ENCODE results near the gene TAF11L12.
"Not testable (repeated sequence)": the region's sequence is repeated elsewhere in the genome, so short reads cannot be mapped to it uniquely, and the experiment has no call there.

Gene TAF11L12

DNA sequence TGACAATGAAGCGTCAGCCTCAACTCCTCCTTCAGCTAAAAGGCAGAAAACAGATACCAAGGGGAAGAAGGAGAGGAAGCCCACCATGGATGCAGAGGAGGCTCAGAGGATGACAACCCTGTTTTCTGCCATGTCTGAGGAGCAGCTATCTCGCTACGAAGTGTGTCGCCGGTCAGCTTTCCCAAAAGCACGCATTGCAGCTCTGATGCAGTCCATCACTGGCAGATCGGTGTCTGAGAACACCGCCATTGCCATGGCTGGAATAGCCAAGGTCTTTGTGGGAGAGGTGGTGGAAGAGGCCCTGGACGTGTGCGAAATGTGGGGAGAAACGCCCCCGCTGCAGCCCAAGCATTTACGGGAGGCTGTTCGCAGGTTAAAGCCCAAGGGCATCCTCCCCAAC, 5.2 kb upstream of the TAF11L12 start:
- H3K4me1 ChIP-seq (ENCODE audit: insufficient read depth, low read length, poor library complexity, severe bottlenecking), result no peaks in the 10 kb centered on the region
- H3K79me2 ChIP-seq (ENCODE audit: insufficient read depth, low read length), result no peaks in the 10 kb centered on the region
- H3K27me3 ChIP-seq (ENCODE audit: insufficient read depth, low read length, poor library complexity, severe bottlenecking), result no peaks in the 10 kb centered on the region
- H3K36me3 ChIP-seq (ENCODE audit: insufficient read depth, low read length), result no peaks in the 10 kb centered on the region
- H4K20me1 ChIP-seq (ENCODE audit: insufficient read depth, low read length, poor library complexity, severe bottlenecking), result no peaks in the 10 kb centered on the region
- no peak overlapping the region for H2AFZ ChIP-seq (ENCODE audit: low read length)
- TF ChIP-seq, protein P1, sequence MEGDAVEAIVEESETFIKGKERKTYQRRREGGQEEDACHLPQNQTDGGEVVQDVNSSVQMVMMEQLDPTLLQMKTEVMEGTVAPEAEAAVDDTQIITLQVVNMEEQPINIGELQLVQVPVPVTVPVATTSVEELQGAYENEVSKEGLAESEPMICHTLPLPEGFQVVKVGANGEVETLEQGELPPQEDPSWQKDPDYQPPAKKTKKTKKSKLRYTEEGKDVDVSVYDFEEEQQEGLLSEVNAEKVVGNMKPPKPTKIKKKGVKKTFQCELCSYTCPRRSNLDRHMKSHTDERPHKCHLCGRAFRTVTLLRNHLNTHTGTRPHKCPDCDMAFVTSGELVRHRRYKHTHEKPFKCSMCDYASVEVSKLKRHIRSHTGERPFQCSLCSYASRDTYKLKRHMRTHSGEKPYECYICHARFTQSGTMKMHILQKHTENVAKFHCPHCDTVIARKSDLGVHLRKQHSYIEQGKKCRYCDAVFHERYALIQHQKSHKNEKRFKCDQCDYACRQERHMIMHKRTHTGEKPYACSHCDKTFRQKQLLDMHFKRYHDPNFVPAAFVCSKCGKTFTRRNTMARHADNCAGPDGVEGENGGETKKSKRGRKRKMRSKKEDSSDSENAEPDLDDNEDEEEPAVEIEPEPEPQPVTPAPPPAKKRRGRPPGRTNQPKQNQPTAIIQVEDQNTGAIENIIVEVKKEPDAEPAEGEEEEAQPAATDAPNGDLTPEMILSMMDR (conservative IDR thresholded peaks at IDR 0.05; ENCODE audit: low read length), result no peak
- TF ChIP-seq EZH2phosphoT487 (IDR thresholded peaks at IDR 0.05; ENCODE audit: borderline replicate concordance), result no peak
- H3K9me3 ChIP-seq (ENCODE audit: insufficient read depth, low read depth, low read length), result no peaks in the 10 kb centered on the region
- H3K4me2 ChIP-seq (ENCODE audit: low read depth, low read length, poor library complexity, severe bottlenecking), result no peak overlapping the region
- H3K9ac ChIP-seq (ENCODE audit: low read depth, low read length, poor library complexity, severe bottlenecking), result no peak overlapping the region
- no peaks in the 10 kb centered on the region for H3K9me2 ChIP-seq (replicated peaks; ENCODE audit: low read depth, low read length)
- H3F3A ChIP-seq (ENCODE audit: low read depth), result no peaks in the 10 kb centered on the region
- no peak overlapping the region for H3K4me3 ChIP-seq (ENCODE audit: low read length, poor library complexity, severe bottlenecking)

DNA sequence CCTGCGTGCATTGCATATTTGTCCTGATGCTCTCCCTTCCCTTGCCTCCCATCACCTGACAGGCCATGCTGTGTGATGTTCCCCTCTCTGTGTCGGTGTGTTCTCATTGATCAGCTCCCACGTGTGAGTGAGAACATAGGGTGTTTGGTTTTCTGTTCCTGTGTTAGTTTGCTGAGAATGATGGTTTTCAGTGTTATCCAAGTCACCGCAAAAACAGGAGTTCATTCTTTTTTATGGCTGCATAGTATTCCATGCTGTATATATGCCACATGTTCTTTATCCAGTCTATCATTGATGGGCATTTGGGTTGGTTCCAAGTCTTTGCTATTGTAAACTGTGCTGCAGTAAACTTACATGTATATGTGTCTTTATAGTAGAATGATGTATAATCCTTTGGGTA, 2.7 kb upstream of the TAF11L12 start:
- H3K79me2 ChIP-seq (ENCODE audit: insufficient read depth, low read length); H3K9me2 ChIP-seq (replicated peaks; ENCODE audit: low read depth, low read length); H3K4me2 ChIP-seq (ENCODE audit: low read depth, low read length, poor library complexity, severe bottlenecking); H2AFZ ChIP-seq (ENCODE audit: low read length); H3K27me3 ChIP-seq (ENCODE audit: insufficient read depth, low read length, poor library complexity, severe bottlenecking); H3K9me3 ChIP-seq (ENCODE audit: insufficient read depth, low read depth, low read length); H3K4me3 ChIP-seq (ENCODE audit: low read length, poor library complexity, severe bottlenecking); H3K4me1 ChIP-seq (ENCODE audit: insufficient read depth, low read length, poor library complexity, severe bottlenecking); H3K36me3 ChIP-seq (ENCODE audit: insufficient read depth, low read length); H3F3A ChIP-seq (ENCODE audit: low read depth); H3K9ac ChIP-seq (ENCODE audit: low read depth, low read length, poor library complexity, severe bottlenecking); H4K20me1 ChIP-seq (ENCODE audit: insufficient read depth, low read length, poor library complexity, severe bottlenecking): not testable (repeated sequence)

DNA sequence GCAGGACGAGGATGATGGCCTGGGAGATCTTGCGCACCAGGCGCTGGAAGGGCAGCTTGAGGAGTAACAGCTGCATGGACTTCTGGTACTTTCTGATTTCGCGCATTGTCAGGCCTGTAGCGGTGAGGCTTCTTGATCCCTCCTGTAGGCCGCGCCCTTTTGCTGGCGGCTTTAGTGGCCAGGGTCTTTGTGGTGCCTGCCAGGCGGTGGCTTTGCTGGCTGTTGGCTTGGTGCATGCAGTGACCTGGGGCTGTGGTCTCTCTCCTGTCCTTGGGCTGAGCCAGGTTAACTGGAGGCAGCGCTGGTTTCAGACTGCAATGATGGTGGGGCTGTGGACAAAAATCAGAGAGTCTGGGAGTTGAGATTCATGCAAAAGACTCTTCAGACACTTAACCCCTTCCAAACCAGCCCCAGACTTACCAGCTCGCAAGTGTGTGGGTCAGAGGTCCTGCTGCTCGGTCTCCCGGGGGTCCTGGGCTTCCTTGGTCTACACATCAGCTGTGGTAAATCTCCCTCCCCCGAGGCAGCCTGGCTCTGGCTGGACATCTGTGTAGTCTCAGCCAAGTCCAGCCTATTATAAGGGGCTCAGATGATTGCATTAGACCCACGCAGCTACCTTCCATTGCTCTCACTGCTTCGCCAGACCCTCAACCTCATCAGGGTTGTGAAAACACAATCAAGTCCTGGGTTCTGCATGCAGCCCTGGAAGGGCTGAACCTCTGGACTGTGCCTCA, 4.8 kb downstream of the TAF11L12 start:
- H3K9ac ChIP-seq (ENCODE audit: low read depth, low read length, poor library complexity, severe bottlenecking), result no peak overlapping the region
- no peaks in the 10 kb centered on the region for H3K9me2 ChIP-seq (replicated peaks; ENCODE audit: low read depth, low read length)
- no peak overlapping the region for H3K4me2 ChIP-seq (ENCODE audit: low read depth, low read length, poor library complexity, severe bottlenecking)
- no peak overlapping the region for H2AFZ ChIP-seq (ENCODE audit: low read length)
- no peaks in the 10 kb centered on the region for H4K20me1 ChIP-seq (ENCODE audit: insufficient read depth, low read length, poor library complexity, severe bottlenecking)
- H3K9me3 ChIP-seq (ENCODE audit: insufficient read depth, low read depth, low read length), result no peaks in the 10 kb centered on the region
- H3K27me3 ChIP-seq (ENCODE audit: insufficient read depth, low read length, poor library complexity, severe bottlenecking), result no peaks in the 10 kb centered on the region
- H3K4me1 ChIP-seq (ENCODE audit: insufficient read depth, low read length, poor library complexity, severe bottlenecking), result no peaks in the 10 kb centered on the region
- no peaks in the 10 kb centered on the region for H3K36me3 ChIP-seq (ENCODE audit: insufficient read depth, low read length)
- no peak for TF ChIP-seq EZH2phosphoT487 (IDR thresholded peaks at IDR 0.05; ENCODE audit: borderline replicate concordance)
- TF ChIP-seq, protein P1 (conservative IDR thresholded peaks at IDR 0.05; ENCODE audit: low read length), result no peak
- no peaks in the 10 kb centered on the region for H3F3A ChIP-seq (ENCODE audit: low read depth)
- H3K79me2 ChIP-seq (ENCODE audit: insufficient read depth, low read length), result no peaks in the 10 kb centered on the region
- no peak overlapping the region for H3K4me3 ChIP-seq (ENCODE audit: low read length, poor library complexity, severe bottlenecking)

DNA sequence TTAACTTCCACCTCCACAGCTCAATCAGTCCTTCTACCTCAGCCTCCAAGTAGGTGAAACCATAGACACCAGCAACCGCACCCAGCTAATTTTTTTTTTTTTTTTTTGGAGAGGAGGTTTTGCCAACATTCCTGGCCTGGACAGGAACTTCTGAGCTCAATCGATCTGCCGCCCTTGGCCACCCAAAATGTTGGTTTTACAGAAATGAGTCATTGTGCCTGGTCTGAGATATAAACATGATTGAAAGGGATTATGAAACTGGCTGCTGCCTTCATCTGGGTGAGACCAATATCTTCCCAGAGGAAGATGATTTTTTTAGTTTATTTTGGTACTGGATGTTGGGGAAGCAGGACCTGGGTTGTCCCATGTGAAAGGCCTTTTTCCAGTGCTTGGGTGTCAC, 9.2 kb downstream of the TAF11L12 start:
- Histone ChIP-seq H3K9ac (ENCODE audit: low read depth, low read length, poor library complexity, severe bottlenecking) (no peak overlapping the region), H3K79me2 (ENCODE audit: insufficient read depth, low read length) (no peaks in the 10 kb centered on the region), H3K36me3 (ENCODE audit: insufficient read depth, low read length) (no peaks in the 10 kb centered on the region), H3K9me2 (replicated peaks; ENCODE audit: low read depth, low read length) (no peaks in the 10 kb centered on the region), H3K4me2 (ENCODE audit: low read depth, low read length, poor library complexity, severe bottlenecking) (no peak overlapping the region), H3K4me3 (ENCODE audit: low read length, poor library complexity, severe bottlenecking) (no peak overlapping the region), H3F3A (ENCODE audit: low read depth) (no peaks in the 10 kb centered on the region), H3K4me1 (ENCODE audit: insufficient read depth, low read length, poor library complexity, severe bottlenecking) (no peaks in the 10 kb centered on the region), H4K20me1 (ENCODE audit: insufficient read depth, low read length, poor library complexity, severe bottlenecking) (no peaks in the 10 kb centered on the region), H2AFZ (ENCODE audit: low read length) (no peak overlapping the region), H3K9me3 (ENCODE audit: insufficient read depth, low read depth, low read length) (no peaks in the 10 kb centered on the region), H3K27me3 (ENCODE audit: insufficient read depth, low read length, poor library complexity, severe bottlenecking) (no peaks in the 10 kb centered on the region)
- no peak for TF ChIP-seq EZH2phosphoT487 (IDR thresholded peaks at IDR 0.05; ENCODE audit: borderline replicate concordance)
- TF ChIP-seq, protein P1 (conservative IDR thresholded peaks at IDR 0.05; ENCODE audit: low read length), result no peak
